ENCODE data around the gene C16orf92. TPM values are rescaled to one million over a fixed set of nuclear protein-coding genes. Genes with fewer than 3 reads are reported as not detected.

Gene C16orf92
- total and polyA plus RNA-seq, 2 of the 13 experiments (the other 11 are each of a cell fraction or from before 2014, with no cell fraction given), result not detected

DNA sequence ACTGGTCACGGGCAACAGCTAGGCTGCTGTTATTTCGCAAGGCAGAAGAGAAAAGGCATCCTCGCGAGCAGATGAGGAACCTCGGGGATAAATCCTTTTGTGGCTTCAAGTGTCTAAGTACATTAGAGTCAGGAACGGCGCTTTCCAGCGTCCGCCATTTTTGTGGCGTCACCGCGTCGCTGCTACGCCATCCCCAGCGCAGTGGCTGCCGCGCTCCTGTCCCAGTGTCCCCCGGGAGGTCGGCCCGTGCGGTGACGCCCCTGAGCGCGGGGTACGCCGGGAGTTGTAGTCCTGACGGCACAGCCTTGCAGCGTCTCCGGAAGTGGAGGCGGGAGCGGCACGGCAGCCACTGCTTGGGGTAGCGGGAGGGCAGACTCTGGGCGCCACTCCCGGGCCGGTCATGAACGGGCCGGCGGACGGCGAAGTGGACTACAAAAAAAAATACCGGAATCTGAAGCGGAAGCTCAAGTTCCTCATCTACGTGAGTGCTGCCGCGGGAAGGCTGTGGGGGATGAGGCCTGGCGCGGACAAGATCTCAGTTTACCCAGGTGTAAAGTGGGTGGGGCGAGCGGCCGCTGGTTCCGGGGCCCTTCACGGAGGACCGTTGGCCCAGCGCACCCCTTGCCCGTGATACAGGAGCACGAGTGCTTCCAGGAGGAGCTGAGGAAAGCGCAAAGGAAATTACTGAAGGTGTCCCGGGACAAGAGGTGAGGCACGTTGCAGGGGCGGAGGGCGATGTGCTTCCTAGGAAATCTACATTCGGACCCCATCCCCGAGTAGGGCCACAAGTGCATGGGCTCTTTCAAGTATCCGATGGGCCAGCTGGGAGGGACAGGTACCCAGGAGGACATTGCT, 26.9 kb upstream of the C16orf92 start, which contains the start of gene INO80E (continued):
- TF ChIP-seq MED1 (CRISPR knock-in tag; IDR thresholded peaks at IDR 0.05) (peak; percentile 79), ERF (CRISPR knock-in tag; IDR thresholded peaks at IDR 0.05) (peak; percentile 94), ZNF274 (CRISPR knock-in tag; IDR thresholded peaks at IDR 0.05) (peak; percentile 19; the same call in 1 of the 2 replicates), NCOR1 (IDR thresholded peaks at IDR 0.05; ENCODE audit: borderline replicate concordance, low read length) (0 out of 2 replicates have a peak, but pooled peaks have one; percentile 36), ZNF160 (CRISPR knock-in tag; IDR thresholded peaks at IDR 0.05) (peak; percentile 8; the same call in 1 of the 2 replicates), MNT (IDR thresholded peaks at IDR 0.05) (peak; percentile 33; the same call in 1 of the 2 replicates), EP300 (IDR thresholded peaks at IDR 0.05; ENCODE audit: low read depth in 2 of 2, low read length in 2 of 2) (no peak), EP300 (CRISPR knock-in tag; IDR thresholded peaks at IDR 0.05; ENCODE audit: borderline replicate concordance) (no peak; the same call in 1 of the 2 replicates), ZNF350 (CRISPR knock-in tag; IDR thresholded peaks at IDR 0.05; ENCODE audit: borderline replicate concordance, low read depth) (peak; percentile 95), ZNF30 (CRISPR knock-in tag; IDR thresholded peaks at IDR 0.05) (no peak; the same call in 1 of the 2 replicates), ZNF225 (CRISPR knock-in tag; IDR thresholded peaks at IDR 0.05) (peak; percentile 86), ZMYM3 (CRISPR knock-in tag; IDR thresholded peaks at IDR 0.05) (peak; percentile 55), SIN3A (IDR thresholded peaks at IDR 0.05; ENCODE audit: borderline replicate concordance, low read depth, low read length) (peak; percentile 80; the same call in 1 of the 2 replicates), TGIF2 (CRISPR knock-in tag; IDR thresholded peaks at IDR 0.05) (0 out of 2 replicates have a peak, but pooled peaks have one; percentile 11), ZNF414 (CRISPR knock-in tag; IDR thresholded peaks at IDR 0.05) (peak; percentile 83; the same call in 1 of the 2 replicates), MXI1 (IDR thresholded peaks at IDR 0.05; ENCODE audit: borderline replicate concordance, low read depth, low read length) (peak; percentile 79; the same call in 1 of the 3 replicates), ZBTB14 (CRISPR knock-in tag; IDR thresholded peaks at IDR 0.05) (0 out of 2 replicates have a peak, but pooled peaks have one; percentile 40), SAFB2 (CRISPR knock-in tag; IDR thresholded peaks at IDR 0.05; ENCODE audit: borderline replicate concordance, low read depth) (0 out of 2 replicates have a peak, but pooled peaks have one; percentile 36), ATF7 (IDR thresholded peaks at IDR 0.05) (0 out of 2 replicates have a peak, but pooled peaks have one; percentile 7), ATF7 (CRISPR knock-in tag; IDR thresholded peaks at IDR 0.05) (peak; percentile 72; the same call in 1 of the 2 replicates)
- TF ChIP-seq, protein P1, sequence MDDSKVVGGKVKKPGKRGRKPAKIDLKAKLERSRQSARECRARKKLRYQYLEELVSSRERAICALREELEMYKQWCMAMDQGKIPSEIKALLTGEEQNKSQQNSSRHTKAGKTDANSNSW (CRISPR knock-in tag; IDR thresholded peaks at IDR 0.05; ENCODE audit: borderline replicate concordance), result peak; percentile 28; the same call in 1 of the 2 replicates
- TF ChIP-seq, protein P2, sequence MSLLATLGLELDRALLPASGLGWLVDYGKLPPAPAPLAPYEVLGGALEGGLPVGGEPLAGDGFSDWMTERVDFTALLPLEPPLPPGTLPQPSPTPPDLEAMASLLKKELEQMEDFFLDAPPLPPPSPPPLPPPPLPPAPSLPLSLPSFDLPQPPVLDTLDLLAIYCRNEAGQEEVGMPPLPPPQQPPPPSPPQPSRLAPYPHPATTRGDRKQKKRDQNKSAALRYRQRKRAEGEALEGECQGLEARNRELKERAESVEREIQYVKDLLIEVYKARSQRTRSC (CRISPR knock-in tag; IDR thresholded peaks at IDR 0.05; ENCODE audit: low read depth), result no peak; the same call in 1 of the 2 replicates
- TF ChIP-seq, protein P3, sequence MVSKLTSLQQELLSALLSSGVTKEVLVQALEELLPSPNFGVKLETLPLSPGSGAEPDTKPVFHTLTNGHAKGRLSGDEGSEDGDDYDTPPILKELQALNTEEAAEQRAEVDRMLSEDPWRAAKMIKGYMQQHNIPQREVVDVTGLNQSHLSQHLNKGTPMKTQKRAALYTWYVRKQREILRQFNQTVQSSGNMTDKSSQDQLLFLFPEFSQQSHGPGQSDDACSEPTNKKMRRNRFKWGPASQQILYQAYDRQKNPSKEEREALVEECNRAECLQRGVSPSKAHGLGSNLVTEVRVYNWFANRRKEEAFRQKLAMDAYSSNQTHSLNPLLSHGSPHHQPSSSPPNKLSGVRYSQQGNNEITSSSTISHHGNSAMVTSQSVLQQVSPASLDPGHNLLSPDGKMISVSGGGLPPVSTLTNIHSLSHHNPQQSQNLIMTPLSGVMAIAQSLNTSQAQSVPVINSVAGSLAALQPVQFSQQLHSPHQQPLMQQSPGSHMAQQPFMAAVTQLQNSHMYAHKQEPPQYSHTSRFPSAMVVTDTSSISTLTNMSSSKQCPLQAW (CRISPR knock-in tag; IDR thresholded peaks at IDR 0.05), result peak; percentile 95
